Dermis blood vessel endothelial cell (primary cell): ENCODE data around the gene CD200. TPM values are rescaled to one million over a fixed set of nuclear protein-coding genes. Genes with fewer than 3 reads are reported as not detected.

Source experiments
- DNase-seq: peaks from one replicate; pipeline ENCODE4 v3.0.0; 2010
- total RNA-seq: library from RNA; depleted of rRNA; stranded (reverse); fragments of >200 nt; gene quantifications from 2 replicates; pipeline ENCODE4 v1.2.3, GENCODE V29; 2014

Gene CD200
- total RNA-seq, 1 donor from 2014 or later = 3.4 TPM

GRCh38 chr3:112333381-112334317, 693 bp downstream of the CD200 start:
- DNase-seq = peak; percentile 16

- DNase-seq = no peak
Observed at GRCh38 chr3:112334691-112335433, 1.9 kb downstream of the CD200 start.

- no peak for DNase-seq
Observed at GRCh38 chr3:112335434-112335781, 2.5 kb downstream of the CD200 start.

GRCh38 chr3:112338021-112338726, 5.2 kb downstream of the CD200 start:
- no peak for DNase-seq

GRCh38 chr3:112338727-112339056, 5.7 kb downstream of the CD200 start:
- DNase-seq = no peak

- no peak for DNase-seq
Observed at GRCh38 chr3:112339134-112339533, 6.2 kb downstream of the CD200 start.

- no peak for DNase-seq
Observed at GRCh38 chr3:112339609-112340008, 6.7 kb downstream of the CD200 start.

GRCh38 chr3:112341386-112341785, 8.4 kb downstream of the CD200 start:
- DNase-seq = no peak

GRCh38 chr3:112345681-112346080, 12.7 kb downstream of the CD200 start:
- no peak for DNase-seq

- no peak for DNase-seq
Observed at GRCh38 chr3:112346491-112347122, 13.7 kb downstream of the CD200 start.

- no peak for DNase-seq
Observed at GRCh38 chr3:112348943-112349342, 16.0 kb downstream of the CD200 start.

- DNase-seq = no peak
Observed at GRCh38 chr3:112349557-112349956, 16.6 kb downstream of the CD200 start.

GRCh38 chr3:112350018-112350810, 17.3 kb downstream of the CD200 start:
- peak; percentile 42 for DNase-seq

- DNase-seq = peak; percentile 71
Observed at GRCh38 chr3:112351036-112351435, 18.1 kb downstream of the CD200 start.

GRCh38 chr3:112351823-112352222, 18.9 kb downstream of the CD200 start:
- DNase-seq = no peak

- no peak for DNase-seq
Observed at GRCh38 chr3:112352720-112353119, 19.8 kb downstream of the CD200 start.

- peak; percentile 58 for DNase-seq
Observed at GRCh38 chr3:112353365-112353764, 20.4 kb downstream of the CD200 start.

- no peak for DNase-seq
Observed at GRCh38 chr3:112354642-112355306, 21.8 kb downstream of the CD200 start.

GRCh38 chr3:112355307-112355687, 22.3 kb downstream of the CD200 start:
- DNase-seq = no peak

- no peak for DNase-seq
Observed at GRCh38 chr3:112357930-112358780, 25.2 kb downstream of the CD200 start.
